ENCODE data around the gene NPFFR2.
"Not testable (repeated sequence)": the region's sequence is repeated elsewhere in the genome, so short reads cannot be mapped to it uniquely, and the experiment has no call there.

The NPFFR2 gene

DNA sequence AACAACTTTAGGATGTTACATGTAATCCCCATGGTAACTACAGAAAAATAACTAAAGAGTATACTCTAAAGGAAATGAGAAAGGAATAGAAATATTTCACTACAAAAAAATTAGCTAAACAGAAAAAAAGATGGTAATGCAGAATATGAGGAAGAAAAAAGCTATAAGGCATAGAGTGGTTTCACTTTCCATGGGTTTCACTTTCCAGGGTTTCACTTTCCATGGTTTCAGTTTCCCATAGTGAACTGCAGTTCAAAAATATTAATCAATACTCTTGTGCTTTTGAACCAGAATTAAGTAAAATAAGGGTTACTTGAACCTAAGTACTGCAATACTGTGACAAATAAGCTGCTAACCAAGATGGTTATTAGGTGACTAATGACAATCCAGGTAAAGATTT, 42.0 kb downstream of the NPFFR2 start:
- Histone ChIP-seq H3K27ac (ENCODE audit: low read length) (no peak overlapping the region), H3K36me3 (ENCODE audit: insufficient read depth, low read depth, low read length) (no peaks in the 10 kb centered on the region), H3K9me3 (ENCODE audit: insufficient read depth, low read depth, low read length) (no peaks in the 10 kb centered on the region)

DNA sequence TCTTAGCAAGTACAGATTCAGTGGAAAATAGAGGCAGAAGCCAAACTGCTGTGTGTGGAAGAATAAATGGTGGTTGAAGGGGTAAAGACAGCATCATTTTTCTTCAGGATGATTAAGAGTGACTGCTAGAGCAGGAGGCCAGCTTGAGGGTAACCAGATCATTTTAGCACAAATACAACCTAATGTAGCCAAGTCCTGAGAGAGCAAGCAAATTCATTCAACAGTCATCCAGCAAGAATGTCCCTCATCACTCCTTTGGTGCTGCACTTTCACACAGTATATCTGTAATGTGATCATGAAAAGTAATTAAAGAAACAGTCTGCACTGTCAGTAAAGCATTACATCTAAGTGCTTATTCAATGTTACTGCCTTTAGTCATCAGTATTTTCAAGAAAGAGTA, 44.8 kb downstream of the NPFFR2 start:
- no peaks in the 10 kb centered on the region for H3K36me3 ChIP-seq (ENCODE audit: insufficient read depth, low read depth, low read length)
- no peak overlapping the region for H3K27ac ChIP-seq (ENCODE audit: low read length)
- H3K27me3 ChIP-seq (ENCODE audit: insufficient read depth, low read length) = no peaks in the 10 kb centered on the region
- no peak overlapping the region for H3K9ac ChIP-seq (ENCODE audit: low read depth, low read length)
- no peak overlapping the region for H3K4me3 ChIP-seq (ENCODE audit: low read length)
- H3K9me3 ChIP-seq (ENCODE audit: insufficient read depth, low read depth, low read length) = no peaks in the 10 kb centered on the region
- no peaks in the 10 kb centered on the region for H3K4me1 ChIP-seq (ENCODE audit: insufficient read depth, low read length)

More for the DNA sequence above, 42.0 kb downstream of the NPFFR2 start:
- Histone ChIP-seq H3K9ac (ENCODE audit: low read depth, low read length) (no peak overlapping the region), H3K27me3 (ENCODE audit: insufficient read depth, low read length) (no peaks in the 10 kb centered on the region), H3K4me3 (ENCODE audit: low read length) (no peak overlapping the region), H3K4me1 (ENCODE audit: insufficient read depth, low read length) (no peaks in the 10 kb centered on the region)

DNA sequence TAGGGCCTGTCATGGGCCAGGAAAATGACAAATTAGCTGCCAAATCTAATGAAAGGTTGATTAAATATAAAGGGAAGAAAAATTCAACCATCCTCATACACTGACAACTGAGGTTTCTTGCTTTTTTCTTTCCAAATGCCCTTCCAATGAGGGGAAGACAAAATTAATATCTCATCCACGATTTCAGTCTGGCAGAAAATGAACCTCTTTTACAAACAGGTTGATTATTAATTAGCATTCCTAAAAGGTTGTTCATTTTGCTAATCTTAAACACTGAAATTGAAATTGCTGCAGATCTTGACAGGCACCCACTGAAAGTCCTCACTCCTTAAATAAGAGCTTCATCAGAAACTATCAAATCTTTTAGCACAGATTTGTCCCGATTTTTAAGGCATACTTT, 45.5 kb downstream of the NPFFR2 start:
- H3K4me1 ChIP-seq (ENCODE audit: insufficient read depth, low read length) = no peaks in the 10 kb centered on the region
- no peak overlapping the region for H3K9ac ChIP-seq (ENCODE audit: low read depth, low read length)
- H3K27ac ChIP-seq (ENCODE audit: low read length) = no peak overlapping the region
- no peaks in the 10 kb centered on the region for H3K36me3 ChIP-seq (ENCODE audit: insufficient read depth, low read depth, low read length)
- H3K9me3 ChIP-seq (ENCODE audit: insufficient read depth, low read depth, low read length) = no peaks in the 10 kb centered on the region
- no peaks in the 10 kb centered on the region for H3K27me3 ChIP-seq (ENCODE audit: insufficient read depth, low read length)
- H3K4me3 ChIP-seq (ENCODE audit: low read length) = no peak overlapping the region

DNA sequence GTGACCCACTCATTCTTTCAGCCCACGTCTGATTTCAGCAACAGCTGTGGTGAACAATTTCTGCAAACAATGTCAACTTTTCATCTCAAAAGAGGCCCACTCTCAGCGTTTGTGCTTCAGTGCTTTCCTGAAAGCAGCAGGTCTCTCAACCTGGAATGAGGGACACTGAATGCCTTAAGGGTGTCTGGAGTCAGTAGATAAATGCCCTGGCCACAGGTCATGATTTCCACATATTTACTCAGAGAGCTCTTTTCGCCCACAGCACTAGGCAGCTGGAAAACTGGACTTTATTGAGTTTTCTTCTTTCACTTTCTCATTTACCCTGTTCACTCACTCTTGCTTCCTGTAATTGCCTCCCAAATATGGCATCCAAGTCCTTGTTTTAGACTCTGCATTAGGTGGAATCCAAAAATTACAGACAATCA, 52.8 kb downstream of the NPFFR2 start:
- H3K9ac ChIP-seq (ENCODE audit: low read depth, low read length) = no peak overlapping the region
- H3K4me1 ChIP-seq (ENCODE audit: insufficient read depth, low read length) = 0 out of 2 replicates have a peak, but pooled peaks cover 4% of the 10 kb centered on the region
- H3K27me3 ChIP-seq (ENCODE audit: insufficient read depth, low read length) = no peaks in the 10 kb centered on the region
- H3K9me3 ChIP-seq (ENCODE audit: insufficient read depth, low read depth, low read length) = no peaks in the 10 kb centered on the region
- no peak overlapping the region for H3K27ac ChIP-seq (ENCODE audit: low read length)
- H3K4me3 ChIP-seq (ENCODE audit: low read length) = no peak overlapping the region
- no peaks in the 10 kb centered on the region for H3K36me3 ChIP-seq (ENCODE audit: insufficient read depth, low read depth, low read length)

DNA sequence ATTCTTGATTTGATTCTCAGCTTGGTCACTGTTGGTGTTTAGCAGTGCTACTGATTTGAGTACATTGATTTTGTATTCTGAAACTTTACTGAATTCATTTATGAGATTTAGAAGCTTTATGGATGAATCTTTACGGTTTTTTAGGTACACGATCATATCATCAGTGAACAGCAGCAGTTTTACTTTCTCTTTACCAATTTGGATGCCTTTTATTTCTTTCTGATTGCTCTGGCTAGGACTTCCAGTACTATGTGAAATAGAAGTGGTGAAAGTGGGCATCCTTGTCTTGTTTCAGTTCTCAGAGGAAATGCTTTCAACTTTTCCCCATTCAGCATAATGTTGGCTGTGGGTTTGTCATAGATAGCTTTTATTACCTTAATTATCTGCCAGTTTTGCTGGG, 58.8 kb downstream of the NPFFR2 start:
- H3K9ac ChIP-seq (ENCODE audit: low read depth, low read length); H3K9me3 ChIP-seq (ENCODE audit: insufficient read depth, low read depth, low read length); H3K36me3 ChIP-seq (ENCODE audit: insufficient read depth, low read depth, low read length); H3K4me1 ChIP-seq (ENCODE audit: insufficient read depth, low read length); H3K27ac ChIP-seq (ENCODE audit: low read length); H3K4me3 ChIP-seq (ENCODE audit: low read length); H3K27me3 ChIP-seq (ENCODE audit: insufficient read depth, low read length): not testable (repeated sequence)

DNA sequence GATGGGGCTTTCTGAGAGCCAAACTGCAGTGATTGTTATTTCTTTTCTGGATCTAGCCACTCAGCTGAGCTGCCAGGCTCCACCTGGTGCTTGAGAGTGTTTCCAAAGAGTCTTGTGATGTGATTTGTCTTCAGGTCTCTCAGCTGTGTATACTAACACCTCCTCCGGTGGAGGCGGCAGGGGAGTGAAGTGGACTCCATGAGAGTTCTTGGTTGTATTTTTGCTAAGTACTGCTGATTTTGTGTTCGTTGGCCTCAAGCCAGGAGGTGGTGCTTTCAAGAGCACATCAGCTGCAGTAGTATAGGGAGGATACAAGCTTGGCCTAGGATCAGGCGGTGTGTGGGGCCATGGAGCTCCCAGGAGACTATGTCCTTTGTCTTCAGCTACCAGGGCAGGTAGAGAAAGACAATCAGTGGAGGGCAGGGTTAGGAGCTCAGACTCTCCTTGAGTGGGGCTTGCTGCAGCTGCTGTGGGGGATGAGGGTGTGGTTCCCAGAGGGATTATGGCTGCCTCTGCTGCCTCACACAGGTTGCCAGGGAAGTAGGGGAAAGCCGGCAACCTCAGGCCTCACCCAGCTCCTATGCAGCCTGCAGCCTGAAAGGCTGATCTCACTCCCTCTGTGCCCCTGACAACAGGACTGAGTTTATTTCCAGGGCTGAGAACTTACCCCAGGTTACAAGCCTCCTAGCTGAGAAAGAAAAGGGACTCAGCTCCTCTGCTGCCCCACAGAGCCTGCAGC, 62.4 kb downstream of the NPFFR2 start:
- H3K27ac ChIP-seq (ENCODE audit: low read length) = no peak overlapping the region

DNA sequence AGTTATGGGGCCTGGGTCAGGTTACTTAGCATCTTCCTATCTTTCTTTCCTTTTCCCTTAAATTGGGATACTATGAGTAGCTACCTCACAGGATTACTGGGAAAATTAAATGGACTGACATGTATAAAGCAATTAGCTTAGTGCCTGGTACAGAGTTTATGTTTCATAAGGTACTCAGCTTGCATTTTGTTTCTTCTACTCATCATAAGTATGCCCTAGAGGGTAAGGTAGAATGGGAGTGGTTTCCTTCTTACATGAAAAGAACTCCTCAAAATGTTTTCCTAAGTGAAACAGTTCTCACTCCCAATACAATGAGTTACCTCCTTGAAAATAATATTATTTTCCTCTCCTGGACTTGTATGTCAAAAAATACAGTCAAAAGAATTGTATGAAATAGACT, 75.7 kb downstream of the NPFFR2 start:
- Histone ChIP-seq H3K9ac (ENCODE audit: low read depth, low read length) (no peak overlapping the region), H3K27ac (ENCODE audit: low read length) (no peak overlapping the region), H3K9me3 (ENCODE audit: insufficient read depth, low read depth, low read length) (no peaks in the 10 kb centered on the region), H3K36me3 (ENCODE audit: insufficient read depth, low read depth, low read length) (no peaks in the 10 kb centered on the region), H3K27me3 (ENCODE audit: insufficient read depth, low read length) (no peaks in the 10 kb centered on the region), H3K4me3 (ENCODE audit: low read length) (no peak overlapping the region), H3K4me1 (ENCODE audit: insufficient read depth, low read length) (no peaks in the 10 kb centered on the region)

More for the DNA sequence above, 62.4 kb downstream of the NPFFR2 start:
- no peaks in the 10 kb centered on the region for H3K9me3 ChIP-seq (ENCODE audit: insufficient read depth, low read depth, low read length)
- no peaks in the 10 kb centered on the region for H3K36me3 ChIP-seq (ENCODE audit: insufficient read depth, low read depth, low read length)
- no peaks in the 10 kb centered on the region for H3K27me3 ChIP-seq (ENCODE audit: insufficient read depth, low read length)
- H3K4me3 ChIP-seq (ENCODE audit: low read length) = no peak overlapping the region
- peaks cover 7% of the 10 kb centered on the region; the same call in 1 of the 2 replicates for H3K4me1 ChIP-seq (ENCODE audit: insufficient read depth, low read length)
- no peak overlapping the region for H3K9ac ChIP-seq (ENCODE audit: low read depth, low read length)

DNA sequence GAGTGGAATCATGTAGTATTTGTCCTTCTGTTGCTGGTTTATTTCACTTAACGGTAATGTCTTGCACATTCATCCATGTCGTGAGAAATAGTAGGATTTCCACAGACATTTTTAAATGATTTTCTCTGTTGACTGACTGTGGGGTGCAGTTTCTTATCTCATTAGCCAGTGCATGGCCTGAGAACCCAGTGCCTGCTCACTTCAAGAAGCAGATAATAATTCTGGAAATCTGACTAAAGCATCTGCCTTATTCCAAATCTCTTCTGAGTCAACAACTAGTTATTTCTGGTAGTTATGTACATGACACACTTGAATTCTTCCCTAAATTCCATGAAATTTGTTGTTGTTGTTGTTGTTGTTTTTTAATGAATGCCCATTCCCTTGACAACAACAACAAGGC, 77.6 kb downstream of the NPFFR2 start:
- H3K27ac ChIP-seq (ENCODE audit: low read length) = no peak overlapping the region
- no peaks in the 10 kb centered on the region for H3K36me3 ChIP-seq (ENCODE audit: insufficient read depth, low read depth, low read length)
- H3K9me3 ChIP-seq (ENCODE audit: insufficient read depth, low read depth, low read length) = no peaks in the 10 kb centered on the region
- H3K27me3 ChIP-seq (ENCODE audit: insufficient read depth, low read length) = no peaks in the 10 kb centered on the region
- no peaks in the 10 kb centered on the region for H3K4me1 ChIP-seq (ENCODE audit: insufficient read depth, low read length)
- H3K4me3 ChIP-seq (ENCODE audit: low read length) = no peak overlapping the region
- H3K9ac ChIP-seq (ENCODE audit: low read depth, low read length) = no peak overlapping the region

DNA sequence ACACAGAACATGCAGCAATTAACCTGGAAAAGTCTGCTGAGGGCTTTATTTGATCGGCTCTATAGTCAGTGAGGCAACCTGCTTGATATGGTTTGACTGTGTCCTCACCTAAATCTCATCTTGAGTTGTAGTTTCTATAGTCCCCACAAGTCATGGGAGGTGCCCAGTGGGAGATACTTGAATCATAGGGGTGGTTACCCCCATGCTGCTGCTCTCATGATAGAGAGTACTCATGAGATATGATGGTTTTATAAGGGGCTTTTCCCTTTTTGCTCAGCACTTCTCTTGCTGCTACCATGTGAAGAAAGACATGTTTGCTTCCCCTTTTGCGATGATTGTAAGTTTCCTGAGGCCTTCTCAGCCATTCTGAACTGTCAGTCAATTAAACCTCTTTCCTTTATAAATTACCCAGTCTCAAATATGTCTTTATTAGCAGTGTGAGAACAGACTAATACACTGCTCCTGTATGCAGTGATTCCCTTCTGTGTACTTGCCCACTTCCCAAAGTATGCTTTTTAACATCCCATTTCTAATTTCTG, 78.2 kb downstream of the NPFFR2 start:
- Histone ChIP-seq H3K27me3 (ENCODE audit: insufficient read depth, low read length) (no peaks in the 10 kb centered on the region), H3K4me1 (ENCODE audit: insufficient read depth, low read length) (no peaks in the 10 kb centered on the region), H3K4me3 (ENCODE audit: low read length) (no peak overlapping the region), H3K9ac (ENCODE audit: low read depth, low read length) (no peak overlapping the region), H3K9me3 (ENCODE audit: insufficient read depth, low read depth, low read length) (no peaks in the 10 kb centered on the region), H3K27ac (ENCODE audit: low read length) (no peak overlapping the region), H3K36me3 (ENCODE audit: insufficient read depth, low read depth, low read length) (no peaks in the 10 kb centered on the region)

DNA sequence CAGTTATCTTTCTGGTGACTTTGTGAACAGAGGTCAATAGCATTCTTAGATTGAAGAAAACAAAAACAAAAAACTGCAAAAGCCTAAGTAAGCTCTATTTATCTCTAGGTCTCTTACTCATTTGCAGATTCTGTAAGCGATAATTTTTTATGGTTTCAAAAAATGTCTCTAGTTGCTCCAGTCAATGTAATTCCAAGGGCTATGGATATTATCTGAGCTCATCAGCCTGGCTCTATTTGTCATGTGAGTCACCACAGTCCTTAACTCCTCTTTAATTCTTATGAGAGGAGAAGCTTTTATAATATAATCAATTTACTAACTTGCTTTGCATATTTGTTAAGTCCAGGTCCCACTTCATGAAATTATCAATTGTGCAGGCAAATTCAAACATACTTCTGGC, 79.1 kb downstream of the NPFFR2 start:
- H3K4me1 ChIP-seq (ENCODE audit: insufficient read depth, low read length) = no peaks in the 10 kb centered on the region
- no peaks in the 10 kb centered on the region for H3K9me3 ChIP-seq (ENCODE audit: insufficient read depth, low read depth, low read length)
- no peaks in the 10 kb centered on the region for H3K36me3 ChIP-seq (ENCODE audit: insufficient read depth, low read depth, low read length)
- H3K4me3 ChIP-seq (ENCODE audit: low read length) = no peak overlapping the region
- no peak overlapping the region for H3K27ac ChIP-seq (ENCODE audit: low read length)
- H3K27me3 ChIP-seq (ENCODE audit: insufficient read depth, low read length) = no peaks in the 10 kb centered on the region
- H3K9ac ChIP-seq (ENCODE audit: low read depth, low read length) = no peak overlapping the region

DNA sequence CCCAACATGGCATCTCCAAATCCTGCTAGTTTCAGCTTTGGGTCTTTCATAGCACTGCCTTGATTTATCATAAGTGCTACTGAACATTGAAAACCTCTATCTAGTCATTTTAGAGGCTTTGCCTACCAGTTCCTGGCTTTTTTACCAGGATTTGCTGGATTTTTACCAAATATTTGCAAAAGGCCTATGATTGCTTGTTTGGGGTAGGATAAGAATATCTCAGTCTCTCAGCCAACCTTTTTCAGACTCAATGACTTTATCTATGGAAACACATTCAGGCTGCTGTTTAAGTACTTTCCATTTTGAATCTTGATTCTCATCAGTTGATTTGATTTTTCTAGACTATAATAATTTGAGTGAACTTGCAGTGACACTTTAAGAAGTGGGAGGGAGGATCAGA, 80.1 kb downstream of the NPFFR2 start:
- H3K9me3 ChIP-seq (ENCODE audit: insufficient read depth, low read depth, low read length) = no peaks in the 10 kb centered on the region
- H3K9ac ChIP-seq (ENCODE audit: low read depth, low read length) = no peak overlapping the region
- no peaks in the 10 kb centered on the region for H3K27me3 ChIP-seq (ENCODE audit: insufficient read depth, low read length)
- H3K4me1 ChIP-seq (ENCODE audit: insufficient read depth, low read length) = no peaks in the 10 kb centered on the region
- no peak overlapping the region for H3K4me3 ChIP-seq (ENCODE audit: low read length)
- H3K36me3 ChIP-seq (ENCODE audit: insufficient read depth, low read depth, low read length) = no peaks in the 10 kb centered on the region
- no peak overlapping the region for H3K27ac ChIP-seq (ENCODE audit: low read length)

DNA sequence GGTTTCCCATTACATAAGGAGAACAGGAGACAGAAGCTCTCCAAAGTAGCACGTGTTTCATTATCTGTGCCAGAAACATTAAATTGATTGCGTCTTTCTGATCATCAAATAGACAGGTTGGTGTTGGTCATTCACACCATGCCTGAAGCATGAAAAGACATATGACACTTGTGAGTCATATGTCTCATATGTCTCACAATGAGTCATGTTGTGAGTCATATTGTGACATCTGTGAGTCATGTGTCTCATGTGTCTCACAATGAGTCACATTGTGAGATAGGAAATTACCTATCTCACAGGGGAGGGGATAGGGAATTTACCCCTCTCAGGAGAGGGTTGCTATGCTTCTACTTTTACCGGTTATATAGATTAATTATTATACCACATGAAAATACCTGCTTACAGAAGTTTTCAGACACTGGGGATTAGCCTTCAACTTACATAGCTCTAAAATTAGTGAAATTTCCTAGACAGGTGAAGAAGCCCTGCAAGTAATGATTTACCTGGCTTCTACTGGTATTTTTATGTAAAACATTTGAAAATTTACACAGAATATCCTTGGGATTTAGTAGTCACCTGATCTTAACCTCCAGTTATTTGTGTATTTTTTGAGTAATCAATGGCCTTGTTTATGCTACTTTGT, 80.8 kb downstream of the NPFFR2 start:
- H3K9ac ChIP-seq (ENCODE audit: low read depth, low read length) = no peak overlapping the region
- H3K4me3 ChIP-seq (ENCODE audit: low read length) = no peak overlapping the region
- no peaks in the 10 kb centered on the region for H3K4me1 ChIP-seq (ENCODE audit: insufficient read depth, low read length)
- H3K9me3 ChIP-seq (ENCODE audit: insufficient read depth, low read depth, low read length) = no peaks in the 10 kb centered on the region
- no peak overlapping the region for H3K27ac ChIP-seq (ENCODE audit: low read length)
- H3K36me3 ChIP-seq (ENCODE audit: insufficient read depth, low read depth, low read length) = no peaks in the 10 kb centered on the region
- H3K27me3 ChIP-seq (ENCODE audit: insufficient read depth, low read length) = no peaks in the 10 kb centered on the region

Data from iPS-20b (cell line).